ENCODE measurements around the gene RORC.

GRCh38 chr1:151867765-151868411 is 36.3 kb upstream of the RORC start:
- TF ChIP-seq POLR2AphosphoS5 (IDR thresholded peaks at IDR 0.05): no peak
- no peak for TF ChIP-seq CTCF (IDR thresholded peaks at IDR 0.05)
- TF ChIP-seq POLR2A (IDR thresholded peaks at IDR 0.05): no peak

Measured in sigmoid colon (tissue), 4 donors.